HepG2 (cell line): ENCODE results near the gene APOA1. TPM values are rescaled to one million over a fixed set of nuclear protein-coding genes. Genes with fewer than 3 reads are reported as not detected.
A peak's percentile ranks its signal among the peaks of the same experiment; 100 is the strongest.

ENCODE experiments used
- ATRX ChIP-seq: sonication (generic); formaldehyde crosslinking; IDR thresholded peaks from 2 replicates; pipeline ENCODE4 v1.4.0; 2020; ENCODE audit warnings: missing genetic modification reagents, borderline replicate concordance
- DMAP1 ChIP-seq: IDR thresholded peaks from 2 replicates; pipeline ENCODE4 v1.6.1; 2016
- ELF4 ChIP-seq: sonication (generic); formaldehyde crosslinking; IDR thresholded peaks from 2 replicates; pipeline ENCODE4 v1.5.0; 2020; ENCODE audit warnings: missing genetic modification reagents, mild to moderate bottlenecking, moderate library complexity, borderline replicate concordance
- NFKBIZ ChIP-seq: IDR thresholded peaks from 2 replicates; pipeline ENCODE4 v1.6.1; 2018; ENCODE audit warnings: missing genetic modification reagents, missing compliant biosample characterization
- NR2F6 ChIP-seq, 2 experiments: IDR thresholded peaks; 2 replicates each; pipeline ENCODE4 v1.6.1; 2016; ENCODE audit warnings: antibody characterized with exemption in 1 of 2, mild to moderate bottlenecking in 1 of 2
- RBFOX2 ChIP-seq: fragments of 200-400 bp; formaldehyde crosslinking; IDR thresholded peaks from 2 replicates; pipeline ENCODE4 v1.6.1; 2017; ENCODE audit warnings: low read depth, mild to moderate bottlenecking, low read length
- SALL2 ChIP-seq: sonication (generic); formaldehyde crosslinking; IDR thresholded peaks from 2 replicates; pipeline ENCODE4 v1.8.1; 2023; ENCODE audit warnings: mild to moderate bottlenecking, missing genetic modification reagents, inconsistent platforms
- SATB2 ChIP-seq: sonication (generic); formaldehyde crosslinking; IDR thresholded peaks from 2 replicates; pipeline ENCODE4 v1.5.0; 2020; ENCODE audit warnings: missing genetic modification reagents
- SNAI1 ChIP-seq: sonication (generic); formaldehyde crosslinking; IDR thresholded peaks from 2 replicates; pipeline ENCODE4 v1.5.0; 2020; ENCODE audit warnings: mild to moderate bottlenecking, missing genetic modification reagents, borderline replicate concordance
- ZFP36L1 ChIP-seq: sonication (generic); formaldehyde crosslinking; IDR thresholded peaks from 2 replicates; pipeline ENCODE4 v1.8.0; 2022; ENCODE audit warnings: mild to moderate bottlenecking, missing genetic modification reagents, moderate library complexity
- ZNF124 ChIP-seq: sonication (generic); formaldehyde crosslinking; IDR thresholded peaks from 2 replicates; pipeline ENCODE4 v1.4.0; 2020; ENCODE audit warnings: missing genetic modification reagents
- ZNF230 ChIP-seq: sonication (generic); formaldehyde crosslinking; IDR thresholded peaks from 2 replicates; pipeline ENCODE4 v1.4.0; 2020; ENCODE audit warnings: mild to moderate bottlenecking, missing genetic modification reagents
- ZNF253 ChIP-seq: sonication (generic); formaldehyde crosslinking; IDR thresholded peaks from 2 replicates; pipeline ENCODE4 v1.8.0; 2022; ENCODE audit warnings: mild to moderate bottlenecking, missing genetic modification reagents, borderline replicate concordance
- ZNF34 ChIP-seq: sonication (generic); formaldehyde crosslinking; IDR thresholded peaks from 2 replicates; pipeline ENCODE4 v1.4.0; 2020; ENCODE audit warnings: mild to moderate bottlenecking, missing genetic modification reagents, borderline replicate concordance
- ZNF564 ChIP-seq: sonication (generic); formaldehyde crosslinking; IDR thresholded peaks from 2 replicates; pipeline ENCODE4 v1.8.1; 2023; ENCODE audit warnings: mild to moderate bottlenecking, missing genetic modification reagents
- polyA plus RNA-seq, 8 experiments: library from polyadenylated mRNA; depleted of rRNA in 3 of 8; stranded (reverse) in 7 of 8; unstranded in 1 of 8; fragments of >200 nt; fragmentation: Illumina TruSeq in 4 of 8; extraction: Trizol in 4 of 8; gene quantifications; 2 replicates each; pipeline versions ENCODE4 v1.2.1 to v1.2.3, GENCODE V29; 2011 to 2016; ENCODE audit warnings: low read depth in 4 of 8, missing spikeins in 1 of 8, mixed read lengths in 1 of 8; ENCODE audit not compliant: insufficient read depth in 1 of 8
- total RNA-seq, 5 experiments: library from RNA; depleted of rRNA; stranded (reverse); fragments of >200 nt; fragmentation: Illumina TruSeq; extraction: Trizol; gene quantifications; 2 replicates each; pipeline ENCODE4 v1.2.3, GENCODE V29; 2016; ENCODE audit warnings: low read depth in 1 of 5
- TF ChIP-seq, protein P1 (sequence below): sonication (generic); formaldehyde crosslinking; IDR thresholded peaks from 2 replicates; pipeline ENCODE4 v1.4.0; 2020; ENCODE audit warnings: missing genetic modification reagents
- TF ChIP-seq, protein P2 (sequence below): sonication (generic); formaldehyde crosslinking; IDR thresholded peaks from 2 replicates; pipeline ENCODE4 v1.8.0; 2022; ENCODE audit warnings: mild to moderate bottlenecking, missing genetic modification reagents, moderate library complexity
- TF ChIP-seq, protein P3 (sequence below): sonication (generic); IDR thresholded peaks from 2 replicates; pipeline ENCODE4 v1.6.1; 2016; ENCODE audit warnings: low read depth, borderline replicate concordance
- TF ChIP-seq, protein P4 (sequence below): sonication (generic); formaldehyde crosslinking; IDR thresholded peaks from 2 replicates; pipeline ENCODE4 v1.4.0; 2020; ENCODE audit warnings: low read depth, mild to moderate bottlenecking, missing genetic modification reagents
- TF ChIP-seq, protein P5 (sequence below): sonication (generic); formaldehyde crosslinking; IDR thresholded peaks from 2 replicates; pipeline ENCODE4 v1.4.0; 2020; ENCODE audit warnings: missing genetic modification reagents, mild to moderate bottlenecking, borderline replicate concordance

Gene APOA1
- total and polyA plus RNA-seq, 2 of the 13 experiments (the other 11 are each of a cell fraction or from before 2014, with no cell fraction given) = 1,973 to 5,485 TPM

DNA sequence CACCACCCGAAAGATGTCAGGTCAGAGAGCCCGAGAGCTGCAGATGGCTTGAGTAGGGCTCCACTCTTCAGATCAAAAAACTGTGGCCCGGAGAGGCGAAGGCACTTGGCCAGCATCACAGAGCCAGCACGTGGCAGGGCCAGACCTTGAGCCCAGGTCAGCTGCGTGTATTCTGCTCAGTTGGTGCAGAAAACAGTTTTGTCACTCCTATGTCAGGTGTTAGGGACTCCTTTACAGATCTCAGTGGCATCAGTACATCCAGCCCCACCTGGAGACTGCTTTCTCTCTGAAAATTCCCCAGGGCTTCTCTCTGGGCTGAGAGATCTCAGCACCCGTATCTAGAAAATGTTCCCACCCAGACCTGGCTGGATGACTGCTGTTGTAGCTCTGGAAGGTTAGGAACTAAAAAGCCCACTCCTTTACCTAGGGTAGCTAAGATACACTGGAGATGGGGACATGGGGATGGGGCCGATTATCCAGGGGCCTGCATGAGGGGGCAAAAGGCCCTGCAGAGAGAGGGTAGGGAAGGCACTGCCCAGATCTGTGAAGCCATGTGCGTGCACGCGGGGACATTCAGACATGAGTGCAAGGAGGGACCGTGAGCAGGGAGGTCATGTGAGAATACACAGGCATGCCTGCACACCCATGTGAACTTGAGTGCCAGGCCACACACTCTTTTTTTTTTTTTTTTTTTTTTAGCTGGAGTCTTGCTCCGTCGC, 3.4 kb downstream of the APOA1 start (continued):
- TF ChIP-seq, protein P1, sequence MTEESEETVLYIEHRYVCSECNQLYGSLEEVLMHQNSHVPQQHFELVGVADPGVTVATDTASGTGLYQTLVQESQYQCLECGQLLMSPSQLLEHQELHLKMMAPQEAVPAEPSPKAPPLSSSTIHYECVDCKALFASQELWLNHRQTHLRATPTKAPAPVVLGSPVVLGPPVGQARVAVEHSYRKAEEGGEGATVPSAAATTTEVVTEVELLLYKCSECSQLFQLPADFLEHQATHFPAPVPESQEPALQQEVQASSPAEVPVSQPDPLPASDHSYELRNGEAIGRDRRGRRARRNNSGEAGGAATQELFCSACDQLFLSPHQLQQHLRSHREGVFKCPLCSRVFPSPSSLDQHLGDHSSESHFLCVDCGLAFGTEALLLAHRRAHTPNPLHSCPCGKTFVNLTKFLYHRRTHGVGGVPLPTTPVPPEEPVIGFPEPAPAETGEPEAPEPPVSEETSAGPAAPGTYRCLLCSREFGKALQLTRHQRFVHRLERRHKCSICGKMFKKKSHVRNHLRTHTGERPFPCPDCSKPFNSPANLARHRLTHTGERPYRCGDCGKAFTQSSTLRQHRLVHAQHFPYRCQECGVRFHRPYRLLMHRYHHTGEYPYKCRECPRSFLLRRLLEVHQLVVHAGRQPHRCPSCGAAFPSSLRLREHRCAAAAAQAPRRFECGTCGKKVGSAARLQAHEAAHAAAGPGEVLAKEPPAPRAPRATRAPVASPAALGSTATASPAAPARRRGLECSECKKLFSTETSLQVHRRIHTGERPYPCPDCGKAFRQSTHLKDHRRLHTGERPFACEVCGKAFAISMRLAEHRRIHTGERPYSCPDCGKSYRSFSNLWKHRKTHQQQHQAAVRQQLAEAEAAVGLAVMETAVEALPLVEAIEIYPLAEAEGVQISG (CRISPR knock-in tag) = peak; percentile 84
- 0 out of 2 replicates have a peak, but pooled peaks have one; percentile 29 for TF ChIP-seq ZNF564 (CRISPR knock-in tag)
- TF ChIP-seq, protein P2, sequence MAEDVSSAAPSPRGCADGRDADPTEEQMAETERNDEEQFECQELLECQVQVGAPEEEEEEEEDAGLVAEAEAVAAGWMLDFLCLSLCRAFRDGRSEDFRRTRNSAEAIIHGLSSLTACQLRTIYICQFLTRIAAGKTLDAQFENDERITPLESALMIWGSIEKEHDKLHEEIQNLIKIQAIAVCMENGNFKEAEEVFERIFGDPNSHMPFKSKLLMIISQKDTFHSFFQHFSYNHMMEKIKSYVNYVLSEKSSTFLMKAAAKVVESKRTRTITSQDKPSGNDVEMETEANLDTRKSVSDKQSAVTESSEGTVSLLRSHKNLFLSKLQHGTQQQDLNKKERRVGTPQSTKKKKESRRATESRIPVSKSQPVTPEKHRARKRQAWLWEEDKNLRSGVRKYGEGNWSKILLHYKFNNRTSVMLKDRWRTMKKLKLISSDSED (CRISPR knock-in tag) = no peak
- no peak for TF ChIP-seq NFKBIZ (CRISPR knock-in tag)
- no peak for TF ChIP-seq SATB2 (CRISPR knock-in tag)
- no peak for TF ChIP-seq SNAI1 (CRISPR knock-in tag)
- TF ChIP-seq NR2F6 (IDR thresholded peaks at IDR 0.05) = peak; percentile 60
- peak; percentile 91 for TF ChIP-seq NR2F6 (CRISPR knock-in tag; IDR thresholded peaks at IDR 0.05)
- TF ChIP-seq ATRX (CRISPR knock-in tag) = no peak
- TF ChIP-seq ZNF230 (CRISPR knock-in tag) = no peak
- TF ChIP-seq DMAP1 (CRISPR knock-in tag) = no peak
- TF ChIP-seq, protein P3, sequence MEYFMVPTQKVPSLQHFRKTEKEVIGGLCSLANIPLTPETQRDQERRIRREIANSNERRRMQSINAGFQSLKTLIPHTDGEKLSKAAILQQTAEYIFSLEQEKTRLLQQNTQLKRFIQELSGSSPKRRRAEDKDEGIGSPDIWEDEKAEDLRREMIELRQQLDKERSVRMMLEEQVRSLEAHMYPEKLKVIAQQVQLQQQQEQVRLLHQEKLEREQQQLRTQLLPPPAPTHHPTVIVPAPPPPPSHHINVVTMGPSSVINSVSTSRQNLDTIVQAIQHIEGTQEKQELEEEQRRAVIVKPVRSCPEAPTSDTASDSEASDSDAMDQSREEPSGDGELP = peak; percentile 84; the same call in 1 of the 2 replicates
- TF ChIP-seq SALL2 (CRISPR knock-in tag) = no peak
- TF ChIP-seq, protein P4, sequence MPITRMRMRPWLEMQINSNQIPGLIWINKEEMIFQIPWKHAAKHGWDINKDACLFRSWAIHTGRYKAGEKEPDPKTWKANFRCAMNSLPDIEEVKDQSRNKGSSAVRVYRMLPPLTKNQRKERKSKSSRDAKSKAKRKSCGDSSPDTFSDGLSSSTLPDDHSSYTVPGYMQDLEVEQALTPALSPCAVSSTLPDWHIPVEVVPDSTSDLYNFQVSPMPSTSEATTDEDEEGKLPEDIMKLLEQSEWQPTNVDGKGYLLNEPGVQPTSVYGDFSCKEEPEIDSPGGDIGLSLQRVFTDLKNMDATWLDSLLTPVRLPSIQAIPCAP (CRISPR knock-in tag) = no peak
- TF ChIP-seq ZNF34 (CRISPR knock-in tag) = no peak
- TF ChIP-seq RBFOX2 = peak; percentile 63; the same call in 1 of the 2 replicates
- TF ChIP-seq, protein P5, sequence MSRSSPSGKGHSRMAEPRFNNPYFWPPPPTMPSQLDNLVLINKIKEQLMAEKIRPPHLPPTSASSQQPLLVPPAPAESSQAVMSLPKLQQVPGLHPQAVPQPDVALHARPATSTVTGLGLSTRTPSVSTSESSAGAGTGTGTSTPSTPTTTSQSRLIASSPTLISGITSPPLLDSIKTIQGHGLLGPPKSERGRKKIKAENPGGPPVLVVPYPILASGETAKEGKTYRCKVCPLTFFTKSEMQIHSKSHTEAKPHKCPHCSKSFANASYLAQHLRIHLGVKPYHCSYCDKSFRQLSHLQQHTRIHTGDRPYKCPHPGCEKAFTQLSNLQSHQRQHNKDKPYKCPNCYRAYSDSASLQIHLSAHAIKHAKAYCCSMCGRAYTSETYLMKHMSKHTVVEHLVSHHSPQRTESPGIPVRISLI (CRISPR knock-in tag) = peak; percentile 93
- TF ChIP-seq ZFP36L1 (CRISPR knock-in tag) = no peak
- no peak for TF ChIP-seq ZNF253 (CRISPR knock-in tag)
- no peak for TF ChIP-seq ELF4 (CRISPR knock-in tag)
- TF ChIP-seq ZNF124 (CRISPR knock-in tag) = no peak
